A549 (cell line): ENCODE results near the gene CCNYL1. TPM values are rescaled to one million over a fixed set of nuclear protein-coding genes. Genes with fewer than 3 reads are reported as not detected.

Experiments
- ATAC-seq, 2 experiments: fragments of 200-7000 bp in 1 of 2; fragments of >200 bp in 1 of 2; cut with Nextera tagmentation in 1 of 2; cut with Tn5 transposase in 1 of 2; 3 replicates each; pipeline versions ENCODE4 v1.8.0 to v1.9.1; 2018 to 2020; ENCODE audit warnings: mild to moderate bottlenecking in 1 of 2, moderate library complexity in 1 of 2
- CTCF ChIA-PET: fragments of 300-600 bp; sonication (Branson Sonifier 250); formaldehyde crosslinking; extraction: SDS; loops from one replicate; lab custom pipeline; 2021; ENCODE audit warnings: antibody characterized with exemption, inconsistent platforms; lab: Yijun Ruan, JAX
- POLR2A ChIA-PET: fragments of 350-600 bp; formaldehyde crosslinking; extraction: SDS; loops from one replicate; lab custom pipeline; 2021; ENCODE audit warnings: antibody characterized with exemption, inconsistent platforms; lab: Yijun Ruan, JAX
- DNase-seq, 2 experiments: peaks; one replicate each; pipeline versions ENCODE4 v3.0.0 to v3.0.0-alpha.2; 2011 to 2016; ENCODE audit warnings: low read depth in 1 of 2, low spot score in 1 of 2
- FAIRE-seq: peaks from 2 replicates; lab custom pipeline; 2011; peaks lifted over from hg19 to GRCh38; lab: Jason Lieb, UNC
- H3K27ac ChIP-seq, 2 experiments: fragments of >200 bp; sonication (Bioruptor Twin); formaldehyde crosslinking; 3 replicates each; pipeline ENCODE4 v1.5.1; 2016 to 2017
- H3K4me1 ChIP-seq: fragments of >200 bp; sonication (Bioruptor Twin); formaldehyde crosslinking; 3 replicates; pipeline ENCODE4 v1.6.1; 2016
- H3K4me2 ChIP-seq: fragments of >200 bp; sonication (Bioruptor Twin); formaldehyde crosslinking; 3 replicates; pipeline ENCODE4 v1.6.1; 2016
- H3K4me3 ChIP-seq: fragments of >200 bp; sonication (Bioruptor Twin); formaldehyde crosslinking; 3 replicates; pipeline ENCODE4 v1.5.1; 2016
- H3K9me3 ChIP-seq: fragments of >200 bp; sonication (Bioruptor Twin); formaldehyde crosslinking; 3 replicates; pipeline ENCODE4 v1.6.1; 2016
- CEBPB ChIP-seq, 2 experiments: fragments of >200 bp in 1 of 2; sonication (Bioruptor Twin) in 1 of 2; formaldehyde crosslinking in 1 of 2; IDR thresholded peaks; 2 replicates each; pipeline ENCODE4 v1.6.1; 2012 to 2016
- CHD2 ChIP-seq: fragments of 150-350 bp; IDR thresholded peaks from 2 replicates; pipeline ENCODE4 v1.6.1; 2014; ENCODE audit warnings: low read length; ENCODE audit not compliant: partially characterized antibody
- CHD4 ChIP-seq: fragments of 200-600 bp; sonication (generic); IDR thresholded peaks from 2 replicates; pipeline ENCODE4 v1.6.1; 2016; ENCODE audit warnings: antibody characterized with exemption, mild to moderate bottlenecking, borderline replicate concordance
- FOSB ChIP-seq: fragments of 250-450 bp; sonication (Bioruptor Pico); IDR thresholded peaks from 2 replicates; pipeline ENCODE4 v1.5.0; 2020; ENCODE audit warnings: mild to moderate bottlenecking, moderate library complexity
- HEYL ChIP-seq: fragments of 250-450 bp; sonication (Bioruptor Pico); IDR thresholded peaks from 2 replicates; pipeline ENCODE4 v1.8.0; 2021; ENCODE audit warnings: mild to moderate bottlenecking, moderate library complexity
- HOXA7 ChIP-seq: fragments of 250-450 bp; sonication (Bioruptor Pico); IDR thresholded peaks from 2 replicates; pipeline ENCODE4 v1.5.0; 2020; ENCODE audit warnings: mild to moderate bottlenecking, moderate library complexity
- HOXB13 ChIP-seq: fragments of 250-450 bp; sonication (Bioruptor Pico); IDR thresholded peaks from 2 replicates; pipeline ENCODE4 v1.5.0; 2020; ENCODE audit warnings: low read depth, mild to moderate bottlenecking, moderate library complexity
- HOXB5 ChIP-seq: fragments of 250-450 bp; sonication (Bioruptor Pico); IDR thresholded peaks from 2 replicates; pipeline ENCODE4 v1.5.0; 2020; ENCODE audit warnings: mild to moderate bottlenecking, moderate library complexity
- JUN ChIP-seq, 2 experiments: fragments of >200 bp; sonication (Bioruptor Twin); formaldehyde crosslinking; IDR thresholded peaks; 2 replicates in 1 of 2; 3 replicates in 1 of 2; pipeline ENCODE4 v1.6.1; 2016 to 2017
- KDM1A ChIP-seq: fragments of 200-600 bp; sonication (generic); IDR thresholded peaks from 2 replicates; pipeline ENCODE4 v1.6.1; 2016; ENCODE audit warnings: low read depth, mild to moderate bottlenecking
- MAFK ChIP-seq: fragments of 450-650 bp; IDR thresholded peaks from 2 replicates; pipeline ENCODE4 v1.6.1; 2014; ENCODE audit not compliant: partially characterized antibody
- MYC ChIP-seq: IDR thresholded peaks from 2 replicates; pipeline ENCODE4 v1.6.1; 2012; ENCODE audit warnings: mild to moderate bottlenecking, inconsistent platforms, low read length, improper control_type of control experiment, borderline replicate concordance
- NFE2L2 ChIP-seq: fragments of 150-350 bp; conservative IDR thresholded peaks from 2 replicates; pipeline ENCODE4 v1.6.1; 2014; ENCODE audit warnings: low read length
- NR3C1 ChIP-seq: fragments of >200 bp; sonication (Bioruptor Twin); formaldehyde crosslinking; IDR thresholded peaks from 3 replicates; pipeline ENCODE4 v1.6.1; 2017
- PHF8 ChIP-seq: fragments of 200-600 bp; sonication (generic); IDR thresholded peaks from 2 replicates; pipeline ENCODE4 v1.6.1; 2016; ENCODE audit warnings: low read depth, mild to moderate bottlenecking, antibody characterized with exemption, moderate library complexity, borderline replicate concordance
- POLR2A ChIP-seq: IDR thresholded peaks from 2 replicates; pipeline ENCODE4 v1.6.1; 2012; ENCODE audit warnings: mild to moderate bottlenecking, low read length
- RAD21 ChIP-seq, 2 experiments: fragments of >200 bp in 1 of 2; sonication (Bioruptor Twin) in 1 of 2; formaldehyde crosslinking in 1 of 2; IDR thresholded peaks in 1 of 2; conservative IDR thresholded peaks in 1 of 2; 2 replicates in 1 of 2; 3 replicates in 1 of 2; pipeline ENCODE4 v1.6.1; 2012 to 2018; ENCODE audit warnings: inconsistent platforms in 1 of 2
- TP53 ChIP-seq: fragments of 250-450 bp; sonication (Bioruptor Pico); IDR thresholded peaks from 2 replicates; pipeline ENCODE4 v1.5.0; 2021; ENCODE audit warnings: mild to moderate bottlenecking, moderate library complexity
- ZC3H11A ChIP-seq: fragments of 450-650 bp; IDR thresholded peaks from 2 replicates; pipeline ENCODE4 v1.6.1; 2014; ENCODE audit warnings: antibody characterized with exemption, mild to moderate bottlenecking
- ZNF302 ChIP-seq: fragments of 250-450 bp; sonication (Bioruptor Pico); IDR thresholded peaks from 2 replicates; pipeline ENCODE4 v1.9.0; 2021; ENCODE audit warnings: inconsistent platforms, mild to moderate bottlenecking, moderate library complexity
- ZSCAN20 ChIP-seq: fragments of 250-450 bp; sonication (Bioruptor Pico); IDR thresholded peaks from 2 replicates; pipeline ENCODE4 v1.8.0; 2022; ENCODE audit warnings: mild to moderate bottlenecking, moderate library complexity
- WGBS: methylation state at CpG from one replicate; pipeline ENCODE4 v1.1.6; 2017; ENCODE audit errors: missing lambda C conversion rate; 5-methylcytosine and 5-hydroxymethylcytosine counted together
- polyA plus RNA-seq, 4 experiments: library from polyadenylated mRNA; depleted of rRNA in 3 of 4; stranded (reverse); fragments of >200 nt; fragmentation: RNase III in 1 of 4; extraction: RNeasy Plus Mini Kit Qiagen cat#74134 plus additional on column Dnase treatment in 1 of 4; gene quantifications; 2 replicates in 3 of 4; 3 replicates in 1 of 4; pipeline ENCODE4 v1.2.3, GENCODE V29; 2011 to 2017
- TF ChIP-seq, protein P1 (sequence below): fragments of 250-450 bp; sonication (Bioruptor Pico); IDR thresholded peaks from 2 replicates; pipeline ENCODE4 v1.5.0; 2020; ENCODE audit warnings: low read depth, mild to moderate bottlenecking, moderate library complexity
- TF ChIP-seq, protein P2 (sequence below): fragments of 150-350 bp; IDR thresholded peaks from 2 replicates; pipeline ENCODE4 v1.6.1; 2014; ENCODE audit warnings: low read depth, mild to moderate bottlenecking, low read length
- TF ChIP-seq, protein P3 (sequence below): fragments of >200 bp; sonication (Bioruptor Twin); formaldehyde crosslinking; IDR thresholded peaks from 3 replicates; pipeline ENCODE4 v1.5.1; 2016
- TF ChIP-seq, protein P4 (sequence below): IDR thresholded peaks from 2 replicates; pipeline ENCODE4 v1.6.1; 2012
- TF ChIP-seq, protein P5 (sequence below): fragments of >200 bp; sonication (Bioruptor Twin); formaldehyde crosslinking; IDR thresholded peaks from 3 replicates; pipeline ENCODE4 v1.6.1; 2016

The CCNYL1 gene
- polyA plus RNA-seq, 2 of the 4 experiments (the other 2 are of a cell fraction): 16.9 to 31.6 TPM

DNA sequence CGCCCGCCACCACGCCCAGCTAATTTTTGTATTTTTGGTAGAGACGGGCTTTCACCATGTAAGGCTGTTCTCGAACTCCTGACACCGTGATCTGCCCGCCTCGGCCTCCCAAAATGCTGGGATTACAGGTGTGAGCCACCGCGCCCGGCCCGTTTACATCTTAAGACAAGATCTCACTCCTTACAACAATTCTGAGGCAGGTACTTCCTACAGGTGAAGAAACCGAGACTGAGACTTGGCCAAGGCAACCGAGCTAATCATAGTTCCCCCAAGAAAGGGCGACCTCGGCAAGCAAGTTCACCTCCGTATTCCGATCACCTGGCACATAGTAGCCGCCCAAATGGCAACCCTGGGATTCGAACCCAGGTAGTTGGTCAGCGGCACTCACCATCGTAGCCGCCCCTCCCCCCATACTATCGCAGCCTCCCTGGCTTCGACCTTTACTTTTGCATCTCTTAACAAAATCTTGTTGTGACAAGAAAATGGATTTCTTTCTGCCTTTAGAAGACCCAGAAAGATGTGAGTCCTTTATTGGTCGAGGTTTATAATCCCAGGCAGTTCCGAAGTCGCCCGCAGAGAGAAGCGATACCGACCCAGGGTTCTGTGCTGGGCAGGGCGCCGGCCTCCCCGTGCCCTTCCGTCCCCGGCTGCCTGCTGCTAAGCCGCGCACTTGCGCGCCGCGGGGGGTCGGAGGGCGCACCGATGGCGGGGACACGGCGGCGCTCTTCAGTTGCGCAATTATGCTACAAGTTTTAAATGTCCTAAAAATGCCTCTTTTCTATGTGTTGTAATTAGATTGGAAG lies 59.4 kb downstream of the CCNYL1 start:
- H3K9me3 ChIP-seq: no peaks in the 10 kb centered on the region
- H3K4me2 ChIP-seq: peak overlapping the region; percentile 100
- no peak for DNase-seq
- peak overlapping the region; percentile 94 to 96 for H3K27ac ChIP-seq
- no peak for FAIRE-seq
- TF ChIP-seq CEBPB (IDR thresholded peaks at IDR 0.05): peak; percentile 87 to 91
- TF ChIP-seq KDM1A: 0 out of 2 replicates have a peak, but pooled peaks have one; percentile 34
- TF ChIP-seq POLR2A: no peak; the same call in 1 of the 2 replicates
- TF ChIP-seq ZC3H11A: no peak
- no peak for TF ChIP-seq TP53 (CRISPR knock-in tag)
- no peak for TF ChIP-seq FOSB
- no peak for TF ChIP-seq MAFK
- no peak for ATAC-seq
- POLR2A ChIA-PET: interaction anchor here (1.2 to 1.9 kb wide), 4 partner anchors 13 to 255 kb away, joined by 3 to 7 read pairs (median 4); partner anchors contain the start of gene PLEKHM3
- no peak overlapping the region for H3K4me3 ChIP-seq
- CTCF ChIA-PET: interaction anchor here (0.7 to 8.2 kb wide), 14 partner anchors 10 to 1430 kb away, joined by 3 to 82 read pairs (median 4); no protein-coding TSS in a partner anchor
- WGBS: 81% methylated on average over 50 of the region's 50 CpGs
- H3K4me1 ChIP-seq: peaks cover 28% of the 10 kb centered on the region

DNA sequence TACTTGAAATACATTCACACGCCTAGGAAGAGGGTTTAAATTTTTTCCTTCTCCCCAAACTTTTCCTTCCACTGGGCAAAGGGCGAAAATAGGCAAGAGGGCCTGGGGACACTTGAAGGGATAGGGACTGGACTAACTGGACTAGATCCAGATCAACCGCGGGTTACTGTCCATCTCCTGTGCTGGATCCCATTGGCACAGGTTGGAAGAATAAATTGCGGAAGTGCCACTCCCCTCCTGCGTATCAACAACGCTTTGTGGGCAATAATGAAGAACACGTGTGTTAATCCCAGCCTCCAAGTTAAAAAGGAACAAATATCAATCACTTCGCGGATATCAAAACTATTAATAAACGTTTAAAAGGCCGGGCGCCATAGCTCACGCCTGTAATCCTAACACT lies 60.0 kb downstream of the CCNYL1 start:
- CTCF ChIA-PET: no interaction called here
- H3K9me3 ChIP-seq: no peaks in the 10 kb centered on the region
- no peak for DNase-seq
- POLR2A ChIA-PET: no interaction called here
- WGBS: 96% methylated on average over 14 of the region's 14 CpGs
- peak overlapping the region in 1 of 2 experiments; percentile 96; a peak in 1 of 6 replicates for H3K27ac ChIP-seq
- TF ChIP-seq JUN (IDR thresholded peaks at IDR 0.05): no peak
- ATAC-seq: no peak
- H3K4me2 ChIP-seq: no peak overlapping the region
- peaks cover 22% of the 10 kb centered on the region for H3K4me1 ChIP-seq
- H3K4me3 ChIP-seq: no peak overlapping the region
- no peak for FAIRE-seq

DNA sequence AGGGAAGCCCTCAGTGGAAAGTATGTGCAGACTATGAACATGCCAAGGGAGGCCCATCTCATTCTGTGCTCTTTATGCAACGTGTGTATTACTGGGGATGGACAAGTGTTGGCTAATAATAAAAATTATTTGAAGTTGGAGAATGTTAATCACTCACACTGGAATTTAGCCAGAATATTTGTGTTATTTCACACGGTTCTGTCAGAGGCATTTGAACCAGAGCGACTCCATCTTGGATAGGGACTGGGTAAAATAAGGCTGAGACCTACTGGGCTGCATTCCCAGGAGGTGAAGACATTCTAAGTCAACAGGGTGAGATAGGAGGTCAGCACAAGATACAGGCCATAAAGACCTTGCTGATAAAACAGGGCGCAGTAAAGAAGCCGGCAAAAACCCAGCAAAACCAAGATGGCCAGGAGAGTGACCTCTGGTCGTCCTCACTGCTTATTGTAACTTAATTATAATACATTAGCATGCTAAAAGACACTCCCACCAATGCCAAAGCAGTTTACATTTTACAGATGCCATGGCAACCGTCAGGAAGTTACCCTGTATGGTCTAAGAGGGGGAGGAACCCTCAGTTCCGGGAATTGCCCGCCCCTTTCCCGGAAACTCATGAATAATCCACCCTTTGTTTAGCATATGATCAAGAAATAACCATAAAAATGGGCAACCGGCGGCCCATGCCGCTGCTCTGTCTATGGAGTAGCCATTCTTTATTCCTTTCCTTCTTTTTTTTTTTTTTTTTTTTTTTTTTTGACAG lies 60.8 kb downstream of the CCNYL1 start:
- H3K4me1 ChIP-seq: peaks cover 17% of the 10 kb centered on the region
- no peak overlapping the region for H3K27ac ChIP-seq
- 86% methylated on average over 13 of the region's 13 CpGs for WGBS
- no peak for ATAC-seq
- no peak overlapping the region for H3K4me3 ChIP-seq
- CTCF ChIA-PET: no interaction called here
- no peak overlapping the region for H3K4me2 ChIP-seq
- peak in 1 of 2 experiments; percentile 47 for DNase-seq
- H3K9me3 ChIP-seq: no peaks in the 10 kb centered on the region
- no peak for FAIRE-seq
- POLR2A ChIA-PET: no interaction called here
- no peak for TF ChIP-seq ZNF302 (CRISPR knock-in tag)
- TF ChIP-seq, protein P1, sequence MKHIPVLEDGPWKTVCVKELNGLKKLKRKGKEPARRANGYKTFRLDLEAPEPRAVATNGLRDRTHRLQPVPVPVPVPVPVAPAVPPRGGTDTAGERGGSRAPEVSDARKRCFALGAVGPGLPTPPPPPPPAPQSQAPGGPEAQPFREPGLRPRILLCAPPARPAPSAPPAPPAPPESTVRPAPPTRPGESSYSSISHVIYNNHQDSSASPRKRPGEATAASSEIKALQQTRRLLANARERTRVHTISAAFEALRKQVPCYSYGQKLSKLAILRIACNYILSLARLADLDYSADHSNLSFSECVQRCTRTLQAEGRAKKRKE (CRISPR knock-in tag): peak; percentile 83; the same call in 1 of the 2 replicates
- TF ChIP-seq ZSCAN20 (CRISPR knock-in tag): peak; percentile 84; the same call in 1 of the 2 replicates
- TF ChIP-seq NR3C1: no peak
- TF ChIP-seq, protein P2, sequence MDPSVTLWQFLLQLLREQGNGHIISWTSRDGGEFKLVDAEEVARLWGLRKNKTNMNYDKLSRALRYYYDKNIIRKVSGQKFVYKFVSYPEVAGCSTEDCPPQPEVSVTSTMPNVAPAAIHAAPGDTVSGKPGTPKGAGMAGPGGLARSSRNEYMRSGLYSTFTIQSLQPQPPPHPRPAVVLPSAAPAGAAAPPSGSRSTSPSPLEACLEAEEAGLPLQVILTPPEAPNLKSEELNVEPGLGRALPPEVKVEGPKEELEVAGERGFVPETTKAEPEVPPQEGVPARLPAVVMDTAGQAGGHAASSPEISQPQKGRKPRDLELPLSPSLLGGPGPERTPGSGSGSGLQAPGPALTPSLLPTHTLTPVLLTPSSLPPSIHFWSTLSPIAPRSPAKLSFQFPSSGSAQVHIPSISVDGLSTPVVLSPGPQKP: no peak
- TF ChIP-seq HOXB5 (CRISPR knock-in tag): peak; percentile 80; the same call in 1 of the 2 replicates
- TF ChIP-seq CHD2: no peak
- TF ChIP-seq HEYL: peak; percentile 84
- no peak for TF ChIP-seq HOXA7 (CRISPR knock-in tag)
- TF ChIP-seq, protein P3, sequence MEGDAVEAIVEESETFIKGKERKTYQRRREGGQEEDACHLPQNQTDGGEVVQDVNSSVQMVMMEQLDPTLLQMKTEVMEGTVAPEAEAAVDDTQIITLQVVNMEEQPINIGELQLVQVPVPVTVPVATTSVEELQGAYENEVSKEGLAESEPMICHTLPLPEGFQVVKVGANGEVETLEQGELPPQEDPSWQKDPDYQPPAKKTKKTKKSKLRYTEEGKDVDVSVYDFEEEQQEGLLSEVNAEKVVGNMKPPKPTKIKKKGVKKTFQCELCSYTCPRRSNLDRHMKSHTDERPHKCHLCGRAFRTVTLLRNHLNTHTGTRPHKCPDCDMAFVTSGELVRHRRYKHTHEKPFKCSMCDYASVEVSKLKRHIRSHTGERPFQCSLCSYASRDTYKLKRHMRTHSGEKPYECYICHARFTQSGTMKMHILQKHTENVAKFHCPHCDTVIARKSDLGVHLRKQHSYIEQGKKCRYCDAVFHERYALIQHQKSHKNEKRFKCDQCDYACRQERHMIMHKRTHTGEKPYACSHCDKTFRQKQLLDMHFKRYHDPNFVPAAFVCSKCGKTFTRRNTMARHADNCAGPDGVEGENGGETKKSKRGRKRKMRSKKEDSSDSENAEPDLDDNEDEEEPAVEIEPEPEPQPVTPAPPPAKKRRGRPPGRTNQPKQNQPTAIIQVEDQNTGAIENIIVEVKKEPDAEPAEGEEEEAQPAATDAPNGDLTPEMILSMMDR: no peak
- no peak for TF ChIP-seq PHF8
- no peak for TF ChIP-seq NFE2L2
- no peak for TF ChIP-seq CHD4
- TF ChIP-seq, protein P4, sequence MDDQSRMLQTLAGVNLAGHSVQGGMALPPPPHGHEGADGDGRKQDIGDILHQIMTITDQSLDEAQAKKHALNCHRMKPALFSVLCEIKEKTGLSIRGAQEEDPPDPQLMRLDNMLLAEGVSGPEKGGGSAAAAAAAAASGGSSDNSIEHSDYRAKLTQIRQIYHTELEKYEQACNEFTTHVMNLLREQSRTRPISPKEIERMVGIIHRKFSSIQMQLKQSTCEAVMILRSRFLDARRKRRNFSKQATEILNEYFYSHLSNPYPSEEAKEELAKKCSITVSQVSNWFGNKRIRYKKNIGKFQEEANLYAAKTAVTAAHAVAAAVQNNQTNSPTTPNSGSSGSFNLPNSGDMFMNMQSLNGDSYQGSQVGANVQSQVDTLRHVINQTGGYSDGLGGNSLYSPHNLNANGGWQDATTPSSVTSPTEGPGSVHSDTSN: no peak
- TF ChIP-seq MYC: no peak
- TF ChIP-seq RAD21 (conservative IDR thresholded peaks at IDR 0.05 in 1 of 2, IDR thresholded peaks at IDR 0.05 in 1 of 2): no peak
- no peak for TF ChIP-seq KDM1A
- TF ChIP-seq HOXB13: peak; percentile 88; the same call in 1 of the 2 replicates
- TF ChIP-seq, protein P5, sequence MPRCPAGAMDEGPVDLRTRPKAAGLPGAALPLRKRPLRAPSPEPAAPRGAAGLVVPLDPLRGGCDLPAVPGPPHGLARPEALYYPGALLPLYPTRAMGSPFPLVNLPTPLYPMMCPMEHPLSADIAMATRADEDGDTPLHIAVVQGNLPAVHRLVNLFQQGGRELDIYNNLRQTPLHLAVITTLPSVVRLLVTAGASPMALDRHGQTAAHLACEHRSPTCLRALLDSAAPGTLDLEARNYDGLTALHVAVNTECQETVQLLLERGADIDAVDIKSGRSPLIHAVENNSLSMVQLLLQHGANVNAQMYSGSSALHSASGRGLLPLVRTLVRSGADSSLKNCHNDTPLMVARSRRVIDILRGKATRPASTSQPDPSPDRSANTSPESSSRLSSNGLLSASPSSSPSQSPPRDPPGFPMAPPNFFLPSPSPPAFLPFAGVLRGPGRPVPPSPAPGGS: no peak
